Measurements from ENCODE around the gene TPRN. TPM values are rescaled to one million over a fixed set of nuclear protein-coding genes. Genes with fewer than 3 reads are reported as not detected.

The TPRN gene
- total and polyA plus RNA-seq, 2 of the 4 experiments (the other 2 are of a cell fraction): 1.8 to 5.3 TPM

- peaks cover 5% of the 10 kb centered on the region; the same call in 1 of the 2 replicates for H4K20me1 ChIP-seq (ENCODE audit: insufficient read depth, low read length)
- dilution Hi-C loops (cut with HindIII; ENCODE audit: low sequenced_read_pairs, unreplicated experiment) (no loop called here), in situ Hi-C loops (cut with MboI; ENCODE audit: low sequenced_read_pairs) (no loop called here), intact Hi-C loops (cut with micrococcal nuclease) (no loop called here)
- 78% methylated on average over 17 of the region's 40 CpGs; no CpG with 5 or more reads in 1 of the 2 experiments for WGBS, 2 experiments (ENCODE audit: extremely low coverage in 2 of 2, insufficient read length in 1 of 2)
- H2BK120ac ChIP-seq (ENCODE audit: low read depth, low read length): no peak overlapping the region
- no TSS peak for BruUV-seq (replicated peaks)
- H3K56ac ChIP-seq (ENCODE audit: extremely low read depth, insufficient read depth, low read length): no peak overlapping the region
- H3K14ac ChIP-seq (replicated peaks; ENCODE audit: low read depth, low read length): no peak overlapping the region
- CTCF ChIA-PET: no interaction called here
- no peak overlapping the region for H3K23ac ChIP-seq (ENCODE audit: low read depth, low read length)
- H3K36me3 ChIP-seq (ENCODE audit: control insufficient read depth, insufficient read depth, low read length): no peaks in the 10 kb centered on the region
- no peak overlapping the region for H4K8ac ChIP-seq (ENCODE audit: low read depth in 2 of 2, low read length in 2 of 2)
- no peak overlapping the region for H3K9ac ChIP-seq (ENCODE audit: low read depth, low read length)
- POLR2A ChIA-PET (ENCODE audit: unreplicated experiment): no interaction called here
- no peak overlapping the region for H4K91ac ChIP-seq (ENCODE audit: insufficient read depth, low read depth, low read length)
- no peak overlapping the region for H2AK9ac ChIP-seq (replicated peaks; ENCODE audit: low read depth, low read length, poor library complexity)
- H3K18ac ChIP-seq (ENCODE audit: low read depth, low read length): no peak overlapping the region
- no peak overlapping the region for H2AFZ ChIP-seq (replicated peaks; ENCODE audit: low read length, poor library complexity)
- no peak overlapping the region for H4K5ac ChIP-seq (ENCODE audit: low read depth, low read length)
- no peak overlapping the region for H2BK20ac ChIP-seq (ENCODE audit: low read depth, low read length)
- H3K9me3 ChIP-seq (ENCODE audit: control insufficient read depth, insufficient read depth, low read length): no peaks in the 10 kb centered on the region
- peaks cover 2% of the 10 kb centered on the region; the same call in 1 of the 2 replicates for H3K4me1 ChIP-seq (ENCODE audit: control insufficient read depth, insufficient read depth, low read length)
- ATAC-seq (ENCODE audit: low read depth) (no peak), DNase-seq (no peak)
- no peak overlapping the region for H3K4ac ChIP-seq (ENCODE audit: low read depth, low read length)
- H2BK5ac ChIP-seq (ENCODE audit: low read depth, low read length, poor library complexity, severe bottlenecking): no peak overlapping the region
- no peak overlapping the region for H2AK5ac ChIP-seq (ENCODE audit: low read depth, low read length)
- H3K4me2 ChIP-seq (ENCODE audit: low read depth, low read length): no peak overlapping the region
- no peak overlapping the region for H2BK15ac ChIP-seq (ENCODE audit: low read depth, low read length)
- no peak overlapping the region for H3K27ac ChIP-seq (ENCODE audit: insufficient read depth, low read length)
- peaks cover 1% of the 10 kb centered on the region; the same call in 1 of the 2 replicates for H3K27me3 ChIP-seq (ENCODE audit: control insufficient read depth, insufficient read depth, low read length)
- H3K79me1 ChIP-seq (ENCODE audit: low read depth in 1 of 2, low read length in 2 of 2): peaks cover 5 to 19% of the 10 kb centered on the region in 2 experiments; a peak in 3 of 4 replicates
- no peak overlapping the region for H3K4me3 ChIP-seq (ENCODE audit: insufficient read depth, low read depth, low read length)
- H3K9me1 ChIP-seq (ENCODE audit: insufficient read depth, low read length): no peaks in the 10 kb centered on the region
- TF ChIP-seq CEBPB (IDR thresholded peaks at IDR 0.05; ENCODE audit: low read depth, low read length): no peak
- no peak for TF ChIP-seq RFX5 (IDR thresholded peaks at IDR 0.05; ENCODE audit: low read depth, low read length)
- TF ChIP-seq MAZ (IDR thresholded peaks at IDR 0.05; ENCODE audit: borderline replicate concordance, low read depth, low read length): no peak
- TF ChIP-seq NFE2L2 (IDR thresholded peaks at IDR 0.05; ENCODE audit: low read depth, low read length): no peak
- no peak for TF ChIP-seq RCOR1 (IDR thresholded peaks at IDR 0.05; ENCODE audit: insufficient replicate concordance, low read length)
- TF ChIP-seq, protein P1, sequence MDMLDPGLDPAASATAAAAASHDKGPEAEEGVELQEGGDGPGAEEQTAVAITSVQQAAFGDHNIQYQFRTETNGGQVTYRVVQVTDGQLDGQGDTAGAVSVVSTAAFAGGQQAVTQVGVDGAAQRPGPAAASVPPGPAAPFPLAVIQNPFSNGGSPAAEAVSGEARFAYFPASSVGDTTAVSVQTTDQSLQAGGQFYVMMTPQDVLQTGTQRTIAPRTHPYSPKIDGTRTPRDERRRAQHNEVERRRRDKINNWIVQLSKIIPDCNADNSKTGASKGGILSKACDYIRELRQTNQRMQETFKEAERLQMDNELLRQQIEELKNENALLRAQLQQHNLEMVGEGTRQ (IDR thresholded peaks at IDR 0.05; ENCODE audit: low read depth, low read length): no peak
- TF ChIP-seq RAD21 (IDR thresholded peaks at IDR 0.05; ENCODE audit: low read length): no peak
- TF ChIP-seq CTCF (conservative IDR thresholded peaks at IDR 0.05; ENCODE audit: low read depth, low read length): no peak
- TF ChIP-seq MXI1 (IDR thresholded peaks at IDR 0.05; ENCODE audit: borderline replicate concordance, low read depth, low read length): no peak
- TF ChIP-seq CHD1 (IDR thresholded peaks at IDR 0.05; ENCODE audit: low read depth, low read length): no peak
- TF ChIP-seq FOS (IDR thresholded peaks at IDR 0.05; ENCODE audit: low read depth, low read length): no peak
- no peak for TF ChIP-seq MAFK (IDR thresholded peaks at IDR 0.05; ENCODE audit: low read depth, low read length)
- TF ChIP-seq BHLHE40 (IDR thresholded peaks at IDR 0.05; ENCODE audit: low read depth, low read length): no peak
- no peak for TF ChIP-seq POLR2A (IDR thresholded peaks at IDR 0.05; ENCODE audit: low read depth, low read length)
- no peak for TF ChIP-seq ELK1 (IDR thresholded peaks at IDR 0.05; ENCODE audit: borderline replicate concordance, low read depth, low read length)
Measured at GRCh38 chr9:137233143-137233980, 32.8 kb upstream of the TPRN start.
